Activated T-helper 1 cell treated with anti-CD3 and anti-CD28 coated beads, Interleukin-12 subunit alpha, Interleukin-12 subunit beta, Interleukin-2, Interleukin-4 antibody, amounts not matched to agents 30 ng/mL and 10 ng/mL and 1 ng/mL, durations not matched to agents 14 hours and 24 hours and 36 hours (primary cell): Measurements from ENCODE around the gene SHANK2. TPM values are rescaled to one million over a fixed set of nuclear protein-coding genes. Genes with fewer than 3 reads are reported as not detected.

Experiments used
- DNase-seq: peaks from one replicate; pipeline ENCODE4 v3.0.0; 2021; ENCODE audit warnings: low spot score
- H3K27ac Mint-ChIP-seq: one replicate; pipeline ENCODE4 v1.8.0; 2021; ENCODE audit warnings: mild to moderate bottlenecking, mixed read lengths
- H3K27me3 Mint-ChIP-seq: one replicate; pipeline ENCODE4 v1.8.0; 2022; ENCODE audit warnings: mild to moderate bottlenecking, moderate library complexity, mixed read lengths; ENCODE audit not compliant: insufficient read depth
- H3K36me3 Mint-ChIP-seq: one replicate; pipeline ENCODE4 v1.8.0; 2021; ENCODE audit warnings: low read depth, mixed read lengths
- H3K4me1 Mint-ChIP-seq: one replicate; pipeline ENCODE4 v1.8.0; 2021; ENCODE audit warnings: low read depth, mixed read lengths
- H3K4me3 Mint-ChIP-seq: one replicate; pipeline ENCODE4 v1.8.0; 2021; ENCODE audit warnings: mild to moderate bottlenecking, moderate library complexity, mixed read lengths
- H3K9me3 Mint-ChIP-seq: one replicate; pipeline ENCODE4 v1.8.0; 2021; ENCODE audit warnings: mixed read lengths
- intact Hi-C: fragments of 100-400 bp; cut with micrococcal nuclease; formaldehyde crosslinking; loops from one replicate; pipeline ENCODE4 v1.15.1; 2024
- total RNA-seq: library from RNA; stranded (reverse); gene quantifications from 2 replicates; pipeline ENCODE4 v1.2.3, GENCODE V29; 2022

The SHANK2 gene
- total RNA-seq, 1 donor from 2014 or later: not detected

- Mint-ChIP-seq H3K4me1 (no peaks in the 10 kb centered on the region), H3K27me3 (no peaks in the 10 kb centered on the region), H3K9me3 (no peaks in the 10 kb centered on the region), H3K36me3 (no peaks in the 10 kb centered on the region), H3K4me3 (no peak overlapping the region), H3K27ac (no peak overlapping the region)
- no peak for DNase-seq
- intact Hi-C loops: no loop called here
These were observed 37.6 kb downstream of the SHANK2 start for GRCh38 chr11:71214553-71215424.

DNA sequence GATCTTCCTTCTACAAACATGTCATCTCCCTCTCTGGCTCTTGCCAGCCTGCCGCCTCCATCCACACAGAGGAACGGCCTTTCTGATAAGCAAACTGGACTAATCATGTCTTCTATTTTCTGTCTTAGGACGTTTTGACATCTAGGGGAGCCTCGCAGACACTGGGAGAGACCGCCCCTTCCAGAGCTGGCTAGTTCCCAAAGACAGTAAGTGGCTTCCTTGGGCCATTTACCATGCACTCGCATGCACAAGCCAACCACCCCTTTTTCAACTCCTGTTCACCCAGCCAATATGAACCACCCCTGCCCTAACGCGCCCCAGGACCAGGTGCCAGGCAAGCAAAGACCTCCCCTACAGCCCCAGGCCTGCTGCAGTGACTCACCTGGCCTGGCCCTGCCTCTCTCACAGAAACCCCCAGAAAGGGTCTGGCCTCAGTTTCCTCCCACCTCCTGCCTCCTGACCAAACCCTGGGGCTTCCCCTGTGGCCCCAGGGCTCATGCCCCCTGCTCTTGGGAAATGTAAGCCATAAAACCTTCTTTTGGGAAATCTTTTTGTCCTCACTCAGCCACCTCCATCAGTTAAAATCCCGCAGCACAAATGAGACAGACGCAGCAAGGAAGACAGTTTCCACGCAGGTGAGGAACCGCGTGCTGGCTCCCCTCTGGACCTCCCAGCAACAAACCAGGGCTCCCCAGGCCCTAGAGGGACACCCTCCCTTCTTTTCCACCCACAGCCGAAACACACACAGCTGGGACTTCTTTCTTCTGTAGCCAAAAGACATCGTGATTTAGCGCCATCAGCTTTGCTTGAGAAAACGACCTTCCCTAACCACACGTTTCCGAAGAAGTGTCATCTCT is 38.5 kb downstream of the SHANK2 start:
- no peak for DNase-seq
- intact Hi-C loops: no loop called here
- no peaks in the 10 kb centered on the region for H3K4me1 Mint-ChIP-seq
- no peak overlapping the region for H3K4me3 Mint-ChIP-seq
- H3K27me3 Mint-ChIP-seq: no peaks in the 10 kb centered on the region
- H3K36me3 Mint-ChIP-seq: no peaks in the 10 kb centered on the region
- H3K9me3 Mint-ChIP-seq: no peaks in the 10 kb centered on the region
- no peak overlapping the region for H3K27ac Mint-ChIP-seq

- DNase-seq: no peak
- intact Hi-C loops: no loop called here
- H3K36me3 Mint-ChIP-seq: no peaks in the 10 kb centered on the region
- no peaks in the 10 kb centered on the region for H3K27me3 Mint-ChIP-seq
- H3K27ac Mint-ChIP-seq: no peak overlapping the region
- no peaks in the 10 kb centered on the region for H3K9me3 Mint-ChIP-seq
- no peak overlapping the region for H3K4me3 Mint-ChIP-seq
- H3K4me1 Mint-ChIP-seq: no peaks in the 10 kb centered on the region
These were observed 39.4 kb downstream of the SHANK2 start for GRCh38 chr11:71212871-71213559.

DNA sequence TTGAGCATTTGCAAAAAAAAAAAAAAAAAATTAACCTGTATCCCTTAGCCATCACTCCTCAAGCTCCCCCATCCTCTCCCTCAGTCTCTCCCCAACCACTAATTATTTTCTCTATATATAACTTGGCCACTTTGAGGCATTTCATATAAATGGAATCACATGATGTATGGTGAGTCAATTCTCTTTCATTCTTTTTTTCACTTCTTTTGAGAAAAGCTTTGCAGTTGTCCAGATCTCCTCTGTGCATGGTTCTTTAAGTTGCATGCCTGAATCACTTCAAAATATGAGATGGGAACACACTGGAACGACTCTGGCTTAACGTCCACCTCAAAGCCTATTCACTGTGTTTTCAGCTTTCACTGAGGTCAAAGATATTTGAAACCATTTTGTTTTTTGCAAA is 40.7 kb downstream of the SHANK2 start:
- H3K4me1 Mint-ChIP-seq: no peaks in the 10 kb centered on the region
- no peak for DNase-seq
- intact Hi-C loops: no loop called here
- H3K27ac Mint-ChIP-seq: no peak overlapping the region
- no peak overlapping the region for H3K4me3 Mint-ChIP-seq
- peaks cover 3% of the 10 kb centered on the region for H3K9me3 Mint-ChIP-seq
- H3K27me3 Mint-ChIP-seq: no peaks in the 10 kb centered on the region
- H3K36me3 Mint-ChIP-seq: no peaks in the 10 kb centered on the region

- Mint-ChIP-seq H3K27me3 (no peaks in the 10 kb centered on the region), H3K4me1 (no peaks in the 10 kb centered on the region), H3K4me3 (no peak overlapping the region), H3K36me3 (no peaks in the 10 kb centered on the region), H3K9me3 (peaks cover 3% of the 10 kb centered on the region), H3K27ac (no peak overlapping the region)
- no peak for DNase-seq
- intact Hi-C loops: no loop called here
These were observed 41.5 kb downstream of the SHANK2 start for GRCh38 chr11:71210861-71211260.

DNA sequence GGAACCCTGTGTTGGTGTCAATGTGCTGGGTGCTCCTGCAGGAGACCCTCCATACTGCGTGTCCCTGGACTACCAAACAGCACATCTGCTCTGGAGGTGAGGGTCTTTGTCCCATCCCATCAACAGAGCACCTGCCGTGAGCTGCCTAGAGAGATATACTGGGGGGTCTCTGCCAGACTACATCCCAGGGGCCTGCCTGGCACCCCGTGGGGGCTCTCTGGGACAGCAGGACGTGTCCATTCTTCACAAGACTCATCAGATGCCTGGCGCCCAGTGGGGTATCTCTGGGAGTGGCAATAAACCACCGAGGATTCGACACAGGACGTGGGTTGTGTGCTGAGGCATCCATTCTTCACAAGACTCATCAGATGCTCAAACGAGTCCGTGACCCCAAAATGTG is 42.7 kb downstream of the SHANK2 start:
- no peak overlapping the region for H3K27ac Mint-ChIP-seq
- no peak overlapping the region for H3K4me3 Mint-ChIP-seq
- H3K4me1 Mint-ChIP-seq: no peaks in the 10 kb centered on the region
- H3K9me3 Mint-ChIP-seq: peaks cover 3% of the 10 kb centered on the region
- no peaks in the 10 kb centered on the region for H3K27me3 Mint-ChIP-seq
- no peak for DNase-seq
- intact Hi-C loops: no loop called here
- H3K36me3 Mint-ChIP-seq: no peaks in the 10 kb centered on the region

DNA sequence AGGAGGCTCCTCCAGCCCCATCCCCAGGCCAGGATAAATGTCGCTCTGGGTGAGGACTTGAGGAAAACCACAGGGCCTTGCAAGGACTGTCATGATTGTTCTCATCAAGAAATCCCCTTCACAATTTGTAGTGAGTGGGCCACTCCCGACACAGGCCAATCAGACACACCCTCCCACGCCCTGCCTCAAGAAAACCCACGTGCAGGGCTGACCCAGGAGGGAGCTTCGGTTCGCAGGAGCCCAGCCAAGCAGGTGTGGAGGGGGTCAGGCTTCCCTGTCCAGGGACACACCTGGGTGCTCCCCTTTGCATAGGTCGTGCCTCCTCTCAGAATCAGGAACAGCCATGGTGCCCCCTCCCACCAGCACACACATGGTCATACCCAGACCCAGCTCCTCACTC is 43.2 kb downstream of the SHANK2 start:
- Mint-ChIP-seq H3K36me3 (no peaks in the 10 kb centered on the region), H3K9me3 (peaks cover 3% of the 10 kb centered on the region), H3K27ac (no peak overlapping the region), H3K27me3 (no peaks in the 10 kb centered on the region), H3K4me3 (no peak overlapping the region), H3K4me1 (no peaks in the 10 kb centered on the region)
- no peak for DNase-seq
- intact Hi-C loops: no loop called here

- Mint-ChIP-seq H3K27ac (no peak overlapping the region), H3K9me3 (peaks cover 3% of the 10 kb centered on the region), H3K4me3 (no peak overlapping the region), H3K4me1 (no peaks in the 10 kb centered on the region), H3K36me3 (no peaks in the 10 kb centered on the region), H3K27me3 (no peaks in the 10 kb centered on the region)
- intact Hi-C loops: no loop called here
- no peak for DNase-seq
These were observed 44.2 kb downstream of the SHANK2 start for GRCh38 chr11:71208011-71208774.

DNA sequence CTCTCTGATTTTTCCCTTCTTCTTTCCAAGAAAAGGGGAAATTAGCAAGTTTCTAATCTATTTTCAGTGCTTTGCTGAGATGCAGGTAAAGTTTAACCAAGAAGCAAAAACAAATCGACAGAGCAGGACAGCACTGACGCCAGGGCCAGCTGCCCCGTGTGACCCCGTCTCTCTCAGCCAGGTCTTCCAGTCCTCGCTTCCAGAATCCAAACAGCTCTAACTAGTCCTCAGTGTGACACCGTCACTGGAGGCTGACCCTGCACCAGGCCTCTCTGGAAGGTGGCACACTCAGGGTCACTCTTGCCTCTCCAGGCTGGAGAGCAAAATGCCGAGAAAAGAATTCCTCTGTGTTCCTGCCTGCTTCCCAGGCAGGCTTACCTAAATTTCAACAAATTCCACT is 44.8 kb downstream of the SHANK2 start:
- Mint-ChIP-seq H3K27me3 (no peaks in the 10 kb centered on the region), H3K4me1 (no peaks in the 10 kb centered on the region)
- intact Hi-C loops: no loop called here

GRCh38 chr11:71206186-71206585 is 46.2 kb downstream of the SHANK2 start:
- Mint-ChIP-seq H3K36me3 (no peaks in the 10 kb centered on the region), H3K4me3 (no peak overlapping the region), H3K4me1 (no peaks in the 10 kb centered on the region), H3K27me3 (no peaks in the 10 kb centered on the region), H3K27ac (no peak overlapping the region), H3K9me3 (peaks cover 3% of the 10 kb centered on the region)
- intact Hi-C loops: no loop called here
- no peak for DNase-seq

More for the DNA sequence above, 44.8 kb downstream of the SHANK2 start:
- Mint-ChIP-seq H3K27ac (no peak overlapping the region), H3K9me3 (peaks cover 3% of the 10 kb centered on the region), H3K36me3 (no peaks in the 10 kb centered on the region), H3K4me3 (no peak overlapping the region)
- no peak for DNase-seq

DNA sequence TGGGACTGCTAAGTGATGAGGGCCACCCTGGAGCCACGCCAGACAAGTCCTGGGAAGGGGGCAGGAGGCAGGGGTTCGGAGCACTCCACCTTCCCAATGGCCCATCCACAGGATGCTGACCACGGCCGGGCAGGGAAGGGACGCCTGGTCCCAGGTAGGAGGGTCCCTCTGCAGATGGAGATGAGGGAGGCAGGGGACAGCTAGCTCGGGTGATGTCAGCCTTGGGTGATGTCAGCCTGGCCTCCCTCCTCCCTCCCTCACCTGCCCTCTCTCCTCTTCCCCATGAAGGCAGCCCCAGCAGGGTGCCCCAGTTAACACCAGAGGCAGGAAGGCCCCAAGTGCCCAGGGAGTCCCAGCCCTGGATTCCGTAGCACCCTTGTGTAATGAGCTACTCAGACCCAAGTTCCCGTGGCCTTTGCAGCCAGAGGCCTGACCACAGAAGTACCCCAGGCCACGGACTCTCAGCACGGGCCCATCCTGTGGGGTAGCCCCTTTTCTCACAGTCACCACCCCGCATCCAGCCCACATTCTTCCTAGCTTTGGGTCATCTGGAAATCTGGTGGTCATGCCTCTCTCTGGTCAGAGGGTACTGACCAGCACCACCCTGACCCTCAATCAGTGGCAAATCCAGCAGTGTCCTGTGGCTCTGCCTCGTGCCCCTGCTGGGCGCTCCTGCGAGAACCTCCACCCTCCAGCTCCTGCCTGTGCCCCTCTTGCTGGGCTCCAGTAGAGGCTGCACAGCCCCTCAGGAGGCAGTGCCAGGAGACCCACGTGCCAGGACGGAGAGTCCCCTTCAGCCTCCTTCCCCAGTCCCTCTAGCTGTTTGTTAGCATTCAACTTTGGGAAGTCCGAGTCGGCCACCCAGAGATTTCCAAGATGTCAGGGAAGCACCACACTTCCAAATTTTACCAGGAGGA is 47.4 kb downstream of the SHANK2 start:
- Mint-ChIP-seq H3K27me3 (no peaks in the 10 kb centered on the region), H3K9me3 (peaks cover 3% of the 10 kb centered on the region), H3K36me3 (no peaks in the 10 kb centered on the region), H3K4me1 (no peaks in the 10 kb centered on the region), H3K27ac (no peak overlapping the region), H3K4me3 (no peak overlapping the region)
- intact Hi-C loops: no loop called here
- DNase-seq: no peak
